Naive thymus-derived CD8-positive, alpha-beta T cell (primary cell): ENCODE data around the gene SLC5A12. TPM values are rescaled to one million over a fixed set of nuclear protein-coding genes. Genes with fewer than 3 reads are reported as not detected.
"Not testable (repeated sequence)": the region's sequence is repeated elsewhere in the genome, so short reads cannot be mapped to it uniquely, and the experiment has no call there.

Source experiments
- ATAC-seq, 2 donors: fragments of 150-1000 bp; cut with Tn5 transposase in 1 of 2; sonication (Bioruptor Pico), chemical (Tn5 transposase) in 1 of 2; 1 replicate in 1 of 2; 2 replicates in 1 of 2; pipeline ENCODE4 v1.10.0; 2021; ENCODE audit warnings: mild to moderate bottlenecking in 2 of 2, moderate library complexity in 2 of 2
- POLR2A ChIA-PET: fragments of 350-600 bp; sonication (Branson Sonifier 250); formaldehyde crosslinking; loops from one replicate; lab custom pipeline; 2021; ENCODE audit warnings: antibody characterized with exemption; lab: Charles Lee
- DNase-seq, 10 donors: peaks; one replicate each; pipeline versions ENCODE4 v3.0.0 to v3.0.0-alpha.2; 2020 to 2022
- H3K27ac Mint-ChIP-seq, 10 donors: one replicate each; pipeline ENCODE4 v1.8.0; 2020 to 2022; ENCODE audit warnings: mild to moderate bottlenecking in 10 of 10, mixed read lengths in 10 of 10, moderate library complexity in 4 of 10, inconsistent platforms in 1 of 10
- H3K27me3 Mint-ChIP-seq, 5 donors: one replicate each; pipeline ENCODE4 v1.8.0; 2021 to 2022; ENCODE audit warnings: mixed read lengths in 5 of 5
- H3K36me3 Mint-ChIP-seq, 3 donors: one replicate each; pipeline ENCODE4 v1.8.0; 2020 to 2022; ENCODE audit warnings: mixed read lengths in 3 of 3, mild to moderate bottlenecking in 2 of 3, inconsistent platforms in 1 of 3
- H3K4me1 Mint-ChIP-seq, 4 donors: one replicate each; pipeline ENCODE4 v1.8.0; 2021 to 2022; ENCODE audit warnings: mixed read lengths in 4 of 4
- H3K4me3 Mint-ChIP-seq, 10 donors: one replicate each; pipeline ENCODE4 v1.8.0; 2020 to 2022; ENCODE audit warnings: mild to moderate bottlenecking in 10 of 10, mixed read lengths in 10 of 10, moderate library complexity in 6 of 10, inconsistent platforms in 1 of 10
- H3K9me3 Mint-ChIP-seq, 9 donors: one replicate each; pipeline ENCODE4 v1.8.0; 2020 to 2022; ENCODE audit warnings: mixed read lengths in 9 of 9, mild to moderate bottlenecking in 3 of 9, inconsistent platforms in 1 of 9, moderate library complexity in 1 of 9
- polyA plus RNA-seq, 3 donors: library from polyadenylated mRNA; unstranded; fragments of 300-500 nt; fragmentation: Illumina TruSeq; gene quantifications; one replicate each; pipeline ENCODE4 v1.2.3, GENCODE V29; 2021
- total RNA-seq, 8 experiments: library from RNA in 2 of 8; stranded (reverse) in 2 of 8; gene quantifications; one replicate each; pipeline ENCODE4 v1.2.3 and lab custom pipeline; 2021 to 2026

The SLC5A12 gene
- total and polyA plus RNA-seq, 5 experiments from 2014 or later = not detected

DNA sequence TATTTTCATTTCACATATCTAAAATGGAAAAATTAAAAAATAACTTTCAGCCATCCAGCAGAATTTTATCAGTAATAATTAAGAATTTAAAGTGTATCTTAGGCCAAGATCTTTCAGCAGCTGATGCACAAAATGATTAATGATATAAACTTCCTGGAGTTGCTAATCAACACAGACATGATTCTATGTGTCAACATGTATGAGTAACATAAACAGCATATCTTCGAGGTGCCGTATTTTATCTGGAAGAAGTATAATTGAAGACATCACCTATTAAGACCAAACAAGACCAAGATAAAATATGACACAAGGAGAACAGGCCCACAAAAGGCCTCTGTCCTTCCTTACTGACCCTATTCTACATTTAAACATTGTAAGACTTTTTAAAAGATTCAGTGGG, 45.2 kb downstream of the SLC5A12 start:
- no peak for ATAC-seq
- Mint-ChIP-seq H3K9me3 (peaks cover 0 to 20% (median 3%) of the 10 kb centered on the region in 9 donors), H3K27ac (no peak overlapping the region), H3K27me3 (no peaks in the 10 kb centered on the region), H3K4me1 (peaks cover 0 to 1% (median 0%) of the 10 kb centered on the region in 4 donors), H3K4me3 (no peak overlapping the region), H3K36me3 (no peaks in the 10 kb centered on the region)
- POLR2A ChIA-PET = no interaction called here
- no peak for DNase-seq

GRCh38 chr11:26675233-26675928, 46.5 kb downstream of the SLC5A12 start:
- no peaks in the 10 kb centered on the region for H3K27me3 Mint-ChIP-seq
- peaks cover 0 to 1% (median 0%) of the 10 kb centered on the region in 4 donors for H3K4me1 Mint-ChIP-seq
- DNase-seq (no peak), ATAC-seq (no peak)
- POLR2A ChIA-PET = no interaction called here
- H3K9me3 Mint-ChIP-seq = peaks cover 0 to 23% (median 3%) of the 10 kb centered on the region in 9 donors
- H3K36me3 Mint-ChIP-seq = no peaks in the 10 kb centered on the region
- H3K4me3 Mint-ChIP-seq = no peak overlapping the region
- peak overlapping the region in 1 of 10 donors; percentile 63 for H3K27ac Mint-ChIP-seq

DNA sequence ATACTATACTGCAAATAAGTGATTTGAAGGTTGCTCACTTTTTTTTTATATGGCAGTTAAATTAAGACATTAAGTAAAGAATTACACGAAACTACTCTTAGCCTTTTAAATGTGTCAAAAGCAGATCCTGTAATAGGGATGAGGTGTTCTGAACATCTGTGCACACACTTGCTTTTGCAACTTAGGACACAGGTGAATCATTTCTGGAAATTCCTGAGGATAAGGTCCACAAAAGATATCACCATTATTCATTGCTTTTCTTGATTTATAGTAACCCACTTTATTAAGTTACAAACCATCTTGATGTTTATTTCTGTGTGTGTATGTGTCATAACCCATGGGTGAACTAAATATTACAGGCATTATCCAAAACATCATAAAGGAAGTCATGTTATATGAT, 55.9 kb downstream of the SLC5A12 start:
- POLR2A ChIA-PET = no interaction called here
- no peaks in the 10 kb centered on the region for H3K36me3 Mint-ChIP-seq
- peaks cover 0 to 14% (median 0%) of the 10 kb centered on the region in 9 donors for H3K9me3 Mint-ChIP-seq

GRCh38 chr11:26665036-26665435, 56.8 kb downstream of the SLC5A12 start:
- no peak for ATAC-seq
- POLR2A ChIA-PET = no interaction called here
- Mint-ChIP-seq H3K9me3 (peaks cover 0 to 8% (median 0%) of the 10 kb centered on the region in 9 donors), H3K27me3 (no peaks in the 10 kb centered on the region), H3K4me3 (no peak overlapping the region), H3K4me1 (no peaks in the 10 kb centered on the region), H3K36me3 (no peaks in the 10 kb centered on the region), H3K27ac (no peak overlapping the region)
- DNase-seq = no peak

More for the DNA sequence above, 55.9 kb downstream of the SLC5A12 start:
- ATAC-seq (no peak), DNase-seq (no peak)
- Mint-ChIP-seq H3K27ac (no peak overlapping the region), H3K4me1 (no peaks in the 10 kb centered on the region), H3K4me3 (no peak overlapping the region), H3K27me3 (no peaks in the 10 kb centered on the region)

GRCh38 chr11:26662916-26663315, 58.9 kb downstream of the SLC5A12 start:
- Mint-ChIP-seq H3K27me3 (no peaks in the 10 kb centered on the region), H3K4me3 (no peak overlapping the region), H3K36me3 (no peaks in the 10 kb centered on the region), H3K27ac (no peak overlapping the region), H3K4me1 (no peaks in the 10 kb centered on the region), H3K9me3 (peaks cover 0 to 4% (median 0%) of the 10 kb centered on the region in 9 donors)
- POLR2A ChIA-PET = no interaction called here
- ATAC-seq = no peak
- no peak for DNase-seq

DNA sequence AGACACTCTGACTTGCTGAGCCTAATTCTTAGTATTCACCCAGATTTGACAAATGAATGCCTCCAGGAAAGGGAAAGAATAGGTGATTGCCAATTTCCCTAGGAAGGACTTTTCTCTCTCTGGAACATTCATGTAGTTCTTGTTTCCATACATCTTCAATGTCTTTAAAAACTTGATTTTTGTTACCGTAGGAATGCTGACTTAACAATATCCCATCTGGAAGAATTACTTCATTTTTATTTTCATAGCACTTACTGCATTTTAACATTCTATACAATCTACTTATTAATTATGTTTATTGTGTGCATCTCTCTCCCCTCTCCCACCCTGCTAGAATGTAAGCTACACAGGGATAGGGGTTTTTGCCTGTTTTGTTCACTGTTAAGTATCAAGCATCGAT, 66.6 kb downstream of the SLC5A12 start:
- H3K4me1 Mint-ChIP-seq = no peaks in the 10 kb centered on the region
- no peak overlapping the region for H3K4me3 Mint-ChIP-seq
- no peaks in the 10 kb centered on the region for H3K36me3 Mint-ChIP-seq
- H3K9me3 Mint-ChIP-seq = peaks cover 0 to 3% (median 0%) of the 10 kb centered on the region in 9 donors
- H3K27ac Mint-ChIP-seq = no peak overlapping the region
- DNase-seq = no peak
- ATAC-seq = no peak
- POLR2A ChIA-PET = no interaction called here
- H3K27me3 Mint-ChIP-seq = no peaks in the 10 kb centered on the region

DNA sequence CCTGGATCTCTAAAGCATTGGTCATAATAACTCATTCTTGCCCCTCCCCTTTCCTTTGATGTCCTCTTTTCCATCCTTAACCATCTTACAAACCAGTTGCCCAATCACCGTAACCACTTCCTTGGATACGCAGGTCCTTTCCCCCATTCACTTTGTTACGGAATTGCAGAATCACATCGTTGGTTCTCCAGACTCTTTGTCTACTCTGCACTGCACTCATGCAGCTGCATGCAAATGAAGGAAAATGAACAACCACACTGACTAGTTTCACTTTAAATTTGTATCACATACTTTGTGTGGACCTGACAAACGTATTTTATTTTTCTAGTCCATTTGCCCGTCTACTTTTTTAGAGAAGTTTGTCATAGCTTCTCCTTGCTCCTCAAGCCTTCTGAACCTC, 69.9 kb downstream of the SLC5A12 start:
- Mint-ChIP-seq H3K36me3 (no peaks in the 10 kb centered on the region), H3K4me1 (no peaks in the 10 kb centered on the region), H3K4me3 (no peak overlapping the region), H3K27ac (no peak overlapping the region), H3K9me3 (peaks cover 0 to 9% (median 0%) of the 10 kb centered on the region in 9 donors), H3K27me3 (peaks cover 0 to 2% (median 0%) of the 10 kb centered on the region in 5 donors)
- DNase-seq = no peak
- POLR2A ChIA-PET = no interaction called here
- no peak for ATAC-seq

- Mint-ChIP-seq H3K36me3 (no peaks in the 10 kb centered on the region), H3K9me3 (peaks cover 0 to 9% (median under 1%) of the 10 kb centered on the region in 9 donors), H3K27me3 (peaks cover 0 to 2% (median 0%) of the 10 kb centered on the region in 5 donors), H3K27ac (no peak overlapping the region), H3K4me1 (no peaks in the 10 kb centered on the region), H3K4me3 (no peak overlapping the region)
- no peak for DNase-seq
- POLR2A ChIA-PET = no interaction called here
- ATAC-seq = no peak
These were observed 72.0 kb downstream of the SLC5A12 start for GRCh38 chr11:26649884-26650283.

- H3K4me3 Mint-ChIP-seq, ATAC-seq, H3K36me3 Mint-ChIP-seq, H3K4me1 Mint-ChIP-seq, H3K27ac Mint-ChIP-seq, DNase-seq, H3K27me3 Mint-ChIP-seq, POLR2A ChIA-PET: not testable (repeated sequence)
- H3K9me3 Mint-ChIP-seq = peaks cover 0 to 10% (median 0%) of the 10 kb centered on the region in 9 donors
These were observed 78.5 kb downstream of the SLC5A12 start for GRCh38 chr11:26643314-26643713.

- ATAC-seq (no peak), DNase-seq (no peak)
- H3K27ac Mint-ChIP-seq = no peak overlapping the region
- POLR2A ChIA-PET = no interaction called here
- H3K4me3 Mint-ChIP-seq = no peak overlapping the region
- no peaks in the 10 kb centered on the region for H3K36me3 Mint-ChIP-seq
- H3K4me1 Mint-ChIP-seq = no peaks in the 10 kb centered on the region
- peaks cover 0 to 4% (median 2%) of the 10 kb centered on the region in 9 donors for H3K9me3 Mint-ChIP-seq
- no peaks in the 10 kb centered on the region for H3K27me3 Mint-ChIP-seq
These were observed 89.1 kb downstream of the SLC5A12 start for GRCh38 chr11:26632691-26633159.

DNA sequence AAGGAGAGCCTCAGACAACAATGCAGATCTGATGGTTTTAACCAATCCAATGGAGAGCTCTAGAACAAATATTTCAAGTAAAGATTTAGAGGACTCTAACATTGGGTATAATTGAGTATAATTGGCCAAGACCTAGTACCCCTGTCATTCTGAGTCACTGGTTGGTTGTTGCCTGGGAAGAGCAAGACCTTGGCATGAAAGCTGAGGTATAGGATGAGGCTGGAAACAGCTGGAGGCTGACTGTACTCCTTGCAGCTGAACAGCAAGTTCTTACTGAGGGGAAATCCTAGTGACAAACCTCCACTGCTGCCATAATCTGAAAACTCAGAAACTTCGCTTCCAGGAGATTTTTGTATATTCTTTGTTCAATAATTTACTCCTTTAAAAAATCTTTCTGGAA, 95.5 kb downstream of the SLC5A12 start:
- H3K36me3 Mint-ChIP-seq = no peaks in the 10 kb centered on the region
- no peaks in the 10 kb centered on the region for H3K4me1 Mint-ChIP-seq
- ATAC-seq = no peak
- POLR2A ChIA-PET = no interaction called here
- H3K9me3 Mint-ChIP-seq = peaks cover 0 to 5% (median 2%) of the 10 kb centered on the region in 9 donors
- H3K27me3 Mint-ChIP-seq = no peaks in the 10 kb centered on the region
- H3K4me3 Mint-ChIP-seq = no peak overlapping the region
- DNase-seq = no peak
- H3K27ac Mint-ChIP-seq = no peak overlapping the region

DNA sequence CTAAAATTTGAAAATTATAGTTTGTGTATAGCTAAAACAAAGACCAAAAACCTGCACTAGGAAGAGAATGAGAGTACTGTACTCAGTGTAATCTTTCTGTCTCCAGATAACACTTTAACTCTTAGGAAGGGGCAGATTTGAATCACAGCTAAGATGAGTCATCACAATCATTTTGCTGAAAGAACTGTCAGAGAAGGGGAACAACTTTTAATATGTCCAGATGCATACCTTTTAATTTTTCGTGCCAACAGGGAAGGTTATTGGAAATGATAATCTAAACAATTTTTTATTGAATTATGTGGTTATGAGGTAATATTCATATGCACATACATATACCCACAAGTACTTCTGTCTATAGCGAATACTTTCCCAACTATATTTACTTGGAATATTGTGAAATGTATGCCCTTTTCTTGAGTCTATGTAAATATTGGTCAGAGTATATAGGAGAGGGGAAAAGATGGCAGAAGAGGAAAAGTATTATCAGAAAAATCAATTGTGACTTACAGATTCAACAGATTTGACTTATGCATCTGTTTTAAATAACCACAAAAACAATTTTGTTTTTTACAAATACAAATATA, 98.7 kb downstream of the SLC5A12 start:
- Mint-ChIP-seq H3K9me3 (peaks cover 0 to 4% (median 2%) of the 10 kb centered on the region in 9 donors), H3K4me1 (no peaks in the 10 kb centered on the region), H3K27ac (no peak overlapping the region), H3K36me3 (no peaks in the 10 kb centered on the region), H3K4me3 (no peak overlapping the region), H3K27me3 (no peaks in the 10 kb centered on the region)
- DNase-seq = no peak
- POLR2A ChIA-PET = no interaction called here
- ATAC-seq = no peak

- no peak for DNase-seq
- no peaks in the 10 kb centered on the region for H3K4me1 Mint-ChIP-seq
- peaks cover 0 to 5% (median 2%) of the 10 kb centered on the region in 9 donors for H3K9me3 Mint-ChIP-seq
- no peak for ATAC-seq
- POLR2A ChIA-PET = no interaction called here
- no peaks in the 10 kb centered on the region for H3K36me3 Mint-ChIP-seq
- H3K27ac Mint-ChIP-seq = no peak overlapping the region
- H3K4me3 Mint-ChIP-seq = no peak overlapping the region
- H3K27me3 Mint-ChIP-seq = no peaks in the 10 kb centered on the region
These were observed 99.7 kb downstream of the SLC5A12 start for GRCh38 chr11:26622181-26622580.
